RCC 7860 (cell line): ENCODE results near the gene PRX.
"Not testable (repeated sequence)": the region's sequence is repeated elsewhere in the genome, so short reads cannot be mapped to it uniquely, and the experiment has no call there.

Experiments used
- DNase-seq: peaks from one replicate; pipeline ENCODE4 v3.0.0-alpha.2; 2015; ENCODE audit warnings: low spot score
- FAIRE-seq: peaks from 2 replicates; lab custom pipeline; 2012; peaks lifted over from hg19 to GRCh38; lab: Jason Lieb, UNC

Gene PRX

GRCh38 chr19:40392894-40393517 lies 20.2 kb downstream of the PRX start:
- no peak for FAIRE-seq
- no peak for DNase-seq

DNA sequence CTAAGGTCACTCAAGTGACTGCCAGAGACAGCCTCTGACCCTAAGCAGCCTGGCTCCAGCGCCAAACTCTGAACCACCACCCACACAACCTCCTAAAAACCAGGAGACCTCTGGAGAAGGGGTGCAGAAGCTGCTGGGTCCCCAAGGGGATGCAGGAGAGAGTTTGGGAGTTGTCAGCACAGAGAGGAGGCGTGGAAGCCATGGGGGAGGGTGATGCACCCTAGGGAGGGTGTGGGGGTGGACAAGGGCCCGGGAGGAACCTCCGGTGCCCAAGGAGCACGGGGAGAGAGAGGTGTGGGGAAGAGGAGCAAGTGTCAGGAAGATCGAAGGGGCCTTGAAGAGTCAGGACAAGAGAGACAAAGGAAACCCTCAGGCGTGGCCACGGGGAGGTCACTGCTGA lies 21.1 kb downstream of the PRX start:
- FAIRE-seq = no peak
- no peak for DNase-seq

DNA sequence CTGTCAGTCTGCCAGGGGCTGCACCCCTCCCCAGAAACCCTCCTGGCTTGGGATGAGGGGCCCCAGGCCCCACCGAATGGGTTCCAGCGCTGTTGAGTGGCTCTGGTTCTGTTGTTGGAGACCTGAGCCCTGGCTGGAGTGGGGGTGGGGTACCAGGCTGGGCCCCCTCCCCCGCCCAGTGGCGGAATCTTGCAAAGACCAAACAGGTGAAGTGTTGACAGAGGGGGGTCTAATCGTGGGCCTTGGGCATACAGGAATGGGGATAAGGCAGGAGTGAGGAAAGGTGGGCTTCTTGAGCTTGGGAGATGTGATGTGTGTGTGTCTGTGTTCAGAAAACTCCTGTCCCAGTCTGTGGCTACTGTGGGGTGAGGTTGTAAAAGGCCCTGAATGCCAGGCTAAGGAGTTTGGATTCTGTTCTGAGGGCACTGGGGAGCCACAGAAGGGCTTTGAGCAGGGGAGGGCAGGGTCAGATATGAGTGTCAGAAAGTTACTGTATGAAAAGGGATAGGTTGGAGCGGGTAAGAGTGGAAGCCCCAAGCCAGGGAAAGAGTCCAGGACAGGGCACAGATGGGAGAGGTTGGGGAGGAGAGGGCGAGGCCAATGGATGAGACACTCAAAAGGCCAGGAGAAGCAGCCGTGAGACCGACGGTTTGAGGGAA lies 23.0 kb downstream of the PRX start, which contains the start of gene HIPK4:
Gene HIPK4, minus strand, starts transcription at position 98 of the 659 bp plus-strand sequence. CDS start 279 bp downstream, outside the sequence.
- DNase-seq = no peak
- FAIRE-seq = no peak

- FAIRE-seq = no peak
- no peak for DNase-seq
Measured at GRCh38 chr19:40389404-40390083, 23.6 kb downstream of the PRX start.

DNA sequence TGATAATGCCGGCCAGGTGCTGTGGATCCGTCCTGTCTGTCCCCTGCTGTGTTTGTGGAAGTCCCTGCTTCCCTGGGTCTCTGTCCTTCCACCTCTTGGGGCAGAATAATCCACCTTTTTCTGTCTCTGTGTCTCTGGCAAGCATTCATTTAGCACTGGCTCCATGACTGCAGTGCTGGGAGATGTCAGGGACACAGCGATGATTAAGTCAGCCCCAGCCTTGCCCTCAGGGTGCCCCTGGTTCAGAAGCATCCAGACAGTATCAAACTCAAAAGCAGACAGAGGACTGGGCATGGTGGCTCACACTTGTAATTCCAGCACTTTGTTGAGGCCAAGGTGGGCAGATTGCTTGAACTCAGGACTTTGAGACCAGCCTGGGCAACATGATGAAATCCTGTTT lies 24.7 kb downstream of the PRX start:
- FAIRE-seq = no peak

GRCh38 chr19:40387155-40387554 lies 26.0 kb downstream of the PRX start:
- DNase-seq (no peak), FAIRE-seq (no peak)

More for the DNA sequence above, 24.7 kb downstream of the PRX start:
- no peak for DNase-seq

DNA sequence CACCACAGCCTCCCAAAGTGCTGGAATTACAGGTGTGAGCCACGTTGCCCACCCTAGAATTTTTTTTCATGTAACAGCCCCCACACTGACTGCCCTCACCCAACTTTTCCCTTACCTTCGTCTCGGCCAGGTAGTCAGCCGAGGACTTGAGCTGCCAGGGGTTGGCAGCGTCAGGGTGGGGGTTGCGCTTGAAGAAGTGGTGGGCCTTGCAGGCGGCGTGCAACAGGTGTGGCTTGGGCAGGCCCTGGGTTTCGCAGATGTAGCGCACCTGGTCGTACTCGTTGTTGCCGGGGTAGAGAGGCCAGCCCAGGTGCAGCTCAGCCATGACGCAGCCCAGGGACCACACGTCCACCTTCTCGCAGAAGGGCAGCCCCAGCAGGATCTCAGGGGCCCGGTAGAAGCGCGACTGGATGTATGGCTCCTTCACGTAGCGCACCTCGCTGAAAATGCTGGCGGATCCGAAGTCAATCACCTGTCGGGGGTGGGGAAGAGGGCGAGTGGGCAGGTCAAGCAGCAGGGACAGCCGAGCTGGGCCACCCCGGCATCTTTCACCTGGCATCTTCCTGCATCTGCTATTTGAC lies 29.4 kb downstream of the PRX start:
- DNase-seq = no peak
- no peak for FAIRE-seq

GRCh38 chr19:40381321-40381720 lies 31.9 kb downstream of the PRX start:
- FAIRE-seq = no peak
- DNase-seq = no peak

DNA sequence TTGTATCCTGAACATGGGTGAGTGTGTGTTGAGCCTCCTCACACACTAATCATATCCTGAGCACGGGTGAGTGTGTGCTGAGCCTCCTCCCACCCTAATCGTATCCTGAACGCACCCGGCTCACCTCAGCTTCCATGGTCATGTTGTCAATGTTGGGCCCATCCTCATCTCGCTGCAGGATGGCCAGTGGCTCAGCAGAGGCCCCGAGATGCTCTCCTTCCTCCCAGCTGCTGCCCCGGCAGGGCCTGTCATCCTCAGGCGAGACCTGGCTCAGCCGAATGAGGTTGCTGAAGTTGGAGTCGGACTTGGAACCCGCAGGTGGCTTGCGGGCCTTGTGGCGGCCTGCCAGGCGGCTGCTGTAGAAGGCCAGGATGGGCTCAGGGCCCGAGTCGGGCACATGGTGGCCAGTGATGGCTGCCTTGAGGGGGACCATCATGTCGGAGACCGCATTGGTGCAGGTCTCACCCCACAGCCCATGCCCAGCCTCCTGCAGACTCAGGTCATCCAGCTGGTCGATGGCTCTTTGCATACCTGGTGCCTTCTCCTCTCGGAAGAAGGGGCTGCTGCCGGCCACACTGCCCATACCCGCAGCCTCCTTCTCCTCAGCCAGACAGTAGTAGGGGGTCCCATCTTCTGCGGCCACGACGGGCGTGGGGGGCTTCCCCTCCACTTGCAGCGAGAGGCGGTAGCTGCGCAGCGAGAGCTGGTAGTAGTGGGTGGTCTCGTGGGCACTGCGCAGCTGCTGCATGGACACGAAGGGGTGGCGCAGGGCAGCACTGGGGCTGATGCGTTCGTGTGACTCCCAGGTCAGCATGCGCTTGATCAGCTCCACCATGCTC lies 32.8 kb downstream of the PRX start:
- FAIRE-seq (no peak), DNase-seq (no peak)

- no peak for DNase-seq
- FAIRE-seq = no peak
Measured at GRCh38 chr19:40379446-40380198, 33.6 kb downstream of the PRX start.

DNA sequence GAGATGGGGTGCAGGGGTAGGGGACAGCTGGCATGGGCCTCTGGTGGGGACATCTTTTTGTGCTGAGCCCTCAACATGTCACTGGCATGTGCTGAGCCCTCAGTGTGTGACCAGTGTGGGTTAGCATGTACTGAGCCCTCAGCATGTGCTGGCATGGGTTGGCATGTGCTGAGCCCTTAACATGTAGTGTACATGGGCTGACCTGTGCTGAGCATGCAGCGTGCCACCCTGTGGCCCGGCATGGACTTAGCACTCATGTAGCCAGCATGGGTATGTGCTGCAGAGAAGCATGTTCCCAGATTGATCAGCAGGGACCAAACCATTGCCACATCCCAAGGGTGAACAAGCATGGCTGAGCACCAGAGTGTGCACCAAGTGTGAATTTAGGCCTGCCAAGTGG lies 34.7 kb downstream of the PRX start:
- FAIRE-seq (no peak), DNase-seq (no peak)

GRCh38 chr19:40377876-40378385 lies 35.2 kb downstream of the PRX start:
- no peak for DNase-seq

GRCh38 chr19:40376286-40376862 lies 36.8 kb downstream of the PRX start:
- FAIRE-seq (no peak), DNase-seq (no peak)

More at GRCh38 chr19:40377876-40378385, 35.2 kb downstream of the PRX start:
- FAIRE-seq = no peak

DNA sequence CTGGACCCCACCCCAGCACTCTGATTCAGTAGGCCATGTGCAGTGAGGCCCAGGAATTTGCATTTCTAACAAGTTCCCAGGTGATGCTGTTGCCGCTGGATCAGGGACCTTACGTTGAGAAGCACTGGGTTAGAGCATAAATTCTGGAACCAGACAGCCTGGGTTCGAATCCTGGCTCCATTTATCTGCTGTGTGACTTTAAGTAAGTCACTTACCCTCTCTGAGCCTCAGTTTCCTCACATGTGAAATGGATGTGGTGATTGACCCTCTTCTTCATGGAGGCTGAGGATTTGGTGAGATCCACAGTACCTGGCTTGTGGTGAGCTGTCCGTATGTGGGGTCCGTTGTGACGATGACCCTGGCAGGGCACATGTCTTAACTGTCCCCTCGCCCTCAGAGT lies 39.1 kb downstream of the PRX start:
- FAIRE-seq (no peak), DNase-seq (no peak)

- DNase-seq (no peak), FAIRE-seq (no peak)
Measured at GRCh38 chr19:40371802-40372122, 41.4 kb downstream of the PRX start.

- FAIRE-seq (no peak), DNase-seq (no peak)
Measured at GRCh38 chr19:40370997-40371801, 42.0 kb downstream of the PRX start.

GRCh38 chr19:40370253-40370652 lies 42.9 kb downstream of the PRX start:
- not testable (repeated sequence) for FAIRE-seq

GRCh38 chr19:40369797-40370196 lies 43.4 kb downstream of the PRX start:
- no peak for DNase-seq
- no peak for FAIRE-seq

More at GRCh38 chr19:40370253-40370652, 42.9 kb downstream of the PRX start:
- not testable (repeated sequence) for DNase-seq
